ENCODE results near the gene SREBF2. TPM values are rescaled to one million over a fixed set of nuclear protein-coding genes. Genes with fewer than 3 reads are reported as not detected.
A peak's percentile ranks its signal among the peaks of the same experiment; 100 is the strongest.

Gene SREBF2
- total RNA-seq, 1 donor: 47.9 TPM

GRCh38 chr22:41922940-41923594 is 90.2 kb downstream of the SREBF2 start:
- peaks cover 55% of the 10 kb centered on the region for H3K4me1 ChIP-seq (ENCODE audit: insufficient read depth, low read length)
- H3K4me3 ChIP-seq (ENCODE audit: low read length): no peak overlapping the region
- peaks cover 12% of the 10 kb centered on the region for H3K27me3 ChIP-seq (ENCODE audit: insufficient read depth, low read length)
- H3K9me3 ChIP-seq (ENCODE audit: low read depth, low read length): no peaks in the 10 kb centered on the region

DNA sequence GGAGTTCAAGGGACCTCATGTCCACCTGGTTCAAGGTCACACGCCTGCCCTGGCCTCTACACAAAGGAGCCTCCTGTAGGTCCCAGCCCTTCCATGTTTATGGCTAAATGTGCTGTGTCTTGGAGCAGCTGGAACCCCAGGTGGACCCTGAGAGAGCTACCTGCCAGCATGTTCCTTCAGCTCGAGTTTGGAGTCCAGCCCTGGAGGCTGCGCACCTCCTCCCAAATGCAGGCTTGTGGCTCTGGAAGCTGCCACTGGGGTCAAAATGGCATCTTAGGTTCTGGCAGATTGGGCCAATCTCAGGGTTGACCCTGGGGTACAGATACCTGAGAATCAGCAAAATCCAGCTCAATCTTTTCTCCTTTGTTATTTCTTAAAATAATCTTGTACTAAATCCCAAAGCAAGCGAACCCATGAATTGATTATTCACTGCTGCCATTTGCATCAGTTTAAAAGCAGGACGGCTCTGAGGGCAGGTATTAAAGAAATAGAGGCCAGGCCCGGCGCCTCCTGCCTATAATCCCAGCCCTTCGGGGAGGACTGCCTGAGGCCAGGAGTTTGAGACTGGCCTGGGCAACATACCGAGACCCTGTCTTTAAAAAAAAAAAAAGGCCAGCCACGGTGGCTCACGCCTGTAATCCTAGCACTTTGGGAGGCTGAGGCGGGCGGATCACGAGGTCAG is 90.8 kb downstream of the SREBF2 start:
- Histone ChIP-seq H3K4me3 (ENCODE audit: low read length) (no peak overlapping the region), H3K27me3 (ENCODE audit: insufficient read depth, low read length) (peaks cover 12% of the 10 kb centered on the region), H3K9me3 (ENCODE audit: low read depth, low read length) (no peaks in the 10 kb centered on the region), H3K4me1 (ENCODE audit: insufficient read depth, low read length) (peaks cover 54% of the 10 kb centered on the region)

GRCh38 chr22:41925783-41926460 is 93.0 kb downstream of the SREBF2 start:
- peak overlapping the region; percentile 46 for H3K4me3 ChIP-seq (ENCODE audit: low read length)
- no peaks in the 10 kb centered on the region for H3K9me3 ChIP-seq (ENCODE audit: low read depth, low read length)
- peaks cover 35% of the 10 kb centered on the region for H3K4me1 ChIP-seq (ENCODE audit: insufficient read depth, low read length)
- H3K27me3 ChIP-seq (ENCODE audit: insufficient read depth, low read length): peaks cover 12% of the 10 kb centered on the region

DNA sequence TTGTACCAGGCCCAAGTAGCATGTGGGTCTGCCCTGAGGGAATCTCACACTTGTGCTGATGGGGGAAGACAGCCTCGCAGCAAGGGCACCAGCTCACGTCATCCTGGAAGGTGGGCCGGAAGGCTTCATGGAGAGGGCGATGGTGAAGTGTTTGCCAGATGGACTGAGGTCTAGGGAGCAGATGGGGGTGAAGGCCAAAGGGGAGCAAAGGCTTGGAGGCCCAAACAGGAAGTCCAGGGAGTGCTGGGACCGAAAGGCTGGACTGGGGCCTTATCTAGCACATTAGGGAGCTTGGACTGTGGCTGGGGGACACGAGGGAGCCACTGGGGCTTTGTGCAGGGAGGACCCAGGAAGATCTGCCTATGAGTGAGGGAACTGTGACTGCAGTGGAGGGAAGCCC is 94.9 kb downstream of the SREBF2 start:
- H3K4me1 ChIP-seq (ENCODE audit: insufficient read depth, low read length): peaks cover 44% of the 10 kb centered on the region
- no peaks in the 10 kb centered on the region for H3K9me3 ChIP-seq (ENCODE audit: low read depth, low read length)
- no peak overlapping the region for H3K4me3 ChIP-seq (ENCODE audit: low read length)
- H3K27me3 ChIP-seq (ENCODE audit: insufficient read depth, low read length): peaks cover 12% of the 10 kb centered on the region

GRCh38 chr22:41928593-41929417 is 95.9 kb downstream of the SREBF2 start:
- Histone ChIP-seq H3K4me3 (ENCODE audit: low read length) (no peak overlapping the region), H3K4me1 (ENCODE audit: insufficient read depth, low read length) (peaks cover 54% of the 10 kb centered on the region), H3K9me3 (ENCODE audit: low read depth, low read length) (no peaks in the 10 kb centered on the region), H3K27me3 (ENCODE audit: insufficient read depth, low read length) (peaks cover 12% of the 10 kb centered on the region)

- Histone ChIP-seq H3K9me3 (ENCODE audit: low read depth, low read length) (no peaks in the 10 kb centered on the region), H3K27me3 (ENCODE audit: insufficient read depth, low read length) (peaks cover 12% of the 10 kb centered on the region), H3K4me3 (ENCODE audit: low read length) (no peak overlapping the region), H3K4me1 (ENCODE audit: insufficient read depth, low read length) (peaks cover 60% of the 10 kb centered on the region)
Measured at GRCh38 chr22:41929418-41929810, 96.5 kb downstream of the SREBF2 start.

DNA sequence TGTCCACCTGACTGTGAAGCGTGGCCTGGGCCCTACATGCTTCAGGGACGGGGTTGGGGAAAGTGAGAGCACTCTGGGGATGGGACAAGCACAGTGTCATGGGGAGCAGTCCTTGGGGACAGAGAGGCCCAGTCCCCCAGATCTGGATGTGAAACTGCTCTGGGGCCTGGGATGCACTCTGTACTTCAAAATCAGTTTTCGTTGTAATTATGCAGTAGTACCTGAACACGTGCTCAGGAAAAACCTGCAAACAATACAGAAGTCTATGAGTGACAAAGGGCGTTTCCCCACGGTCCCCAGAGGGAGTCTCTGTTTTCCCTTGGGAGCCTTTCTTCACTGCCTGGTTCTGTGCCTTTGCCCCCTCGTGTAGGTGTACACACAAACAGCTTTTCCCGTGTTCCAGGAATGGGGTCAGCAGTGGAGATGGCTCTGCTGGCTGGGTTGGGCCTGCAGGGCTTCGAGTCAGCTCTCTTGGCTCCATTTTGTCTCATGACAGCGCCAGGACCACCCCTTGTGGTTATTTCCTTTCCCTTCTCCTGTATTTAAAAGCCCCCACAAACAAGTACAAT is 98.9 kb downstream of the SREBF2 start:
- Histone ChIP-seq H3K27me3 (ENCODE audit: insufficient read depth, low read length) (peaks cover 3% of the 10 kb centered on the region), H3K4me1 (ENCODE audit: insufficient read depth, low read length) (peaks cover 57% of the 10 kb centered on the region), H3K9me3 (ENCODE audit: low read depth, low read length) (no peaks in the 10 kb centered on the region), H3K4me3 (ENCODE audit: low read length) (no peak overlapping the region)

DNA sequence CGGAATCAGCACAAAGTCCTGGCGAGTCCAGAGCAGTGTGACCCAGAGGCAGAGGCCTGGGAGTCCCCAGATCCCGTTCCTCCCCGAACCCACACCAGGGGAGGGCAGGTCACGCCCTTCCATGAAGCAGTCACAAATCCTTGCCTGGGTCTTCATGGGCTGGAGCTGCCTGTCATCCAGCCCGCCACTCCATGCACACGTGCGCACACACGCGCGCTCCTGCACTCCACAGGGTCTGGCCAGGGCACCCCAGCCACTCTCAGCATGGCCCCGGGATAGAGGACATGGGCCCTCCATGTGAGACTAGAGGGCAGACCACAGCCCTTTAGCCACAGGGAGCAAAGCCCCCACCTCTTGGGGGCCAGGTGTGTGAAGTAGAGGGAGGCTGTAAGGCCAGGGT is 99.4 kb downstream of the SREBF2 start:
- H3K9me3 ChIP-seq (ENCODE audit: low read depth, low read length): no peaks in the 10 kb centered on the region
- H3K4me1 ChIP-seq (ENCODE audit: insufficient read depth, low read length): peaks cover 57% of the 10 kb centered on the region
- no peak overlapping the region for H3K4me3 ChIP-seq (ENCODE audit: low read length)
- peaks cover 3% of the 10 kb centered on the region for H3K27me3 ChIP-seq (ENCODE audit: insufficient read depth, low read length)

GRCh38 chr22:41933411-41934177 is 100.7 kb downstream of the SREBF2 start:
- Histone ChIP-seq H3K4me3 (ENCODE audit: low read length) (no peak overlapping the region), H3K4me1 (ENCODE audit: insufficient read depth, low read length) (peaks cover 52% of the 10 kb centered on the region), H3K27me3 (ENCODE audit: insufficient read depth, low read length) (no peaks in the 10 kb centered on the region), H3K9me3 (ENCODE audit: low read depth, low read length) (no peaks in the 10 kb centered on the region)

GRCh38 chr22:41934284-41935014 is 101.5 kb downstream of the SREBF2 start:
- Histone ChIP-seq H3K4me1 (ENCODE audit: insufficient read depth, low read length) (peaks cover 59% of the 10 kb centered on the region), H3K9me3 (ENCODE audit: low read depth, low read length) (no peaks in the 10 kb centered on the region), H3K4me3 (ENCODE audit: low read length) (no peak overlapping the region), H3K27me3 (ENCODE audit: insufficient read depth, low read length) (no peaks in the 10 kb centered on the region)

DNA sequence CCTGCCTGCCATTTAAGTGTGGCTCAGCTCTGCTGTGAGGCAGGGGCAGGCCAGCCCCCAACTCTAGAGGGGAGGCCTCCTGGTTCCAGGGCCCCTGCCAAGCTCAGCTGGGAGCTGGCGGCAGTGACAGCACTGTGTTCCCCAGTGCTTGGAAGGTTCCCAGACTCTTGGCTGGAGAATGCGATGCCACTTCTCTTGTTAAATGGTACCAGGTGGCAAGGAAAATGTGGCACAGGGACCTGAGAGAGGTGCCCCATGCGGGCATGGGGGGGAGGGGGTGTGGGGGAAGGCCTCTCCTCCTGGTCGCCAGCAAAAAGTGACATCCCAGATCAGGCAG is 102.1 kb downstream of the SREBF2 start:
- Histone ChIP-seq H3K9me3 (ENCODE audit: low read depth, low read length) (no peaks in the 10 kb centered on the region), H3K27me3 (ENCODE audit: insufficient read depth, low read length) (no peaks in the 10 kb centered on the region), H3K4me3 (ENCODE audit: low read length) (no peak overlapping the region), H3K4me1 (ENCODE audit: insufficient read depth, low read length) (peaks cover 62% of the 10 kb centered on the region)

DNA sequence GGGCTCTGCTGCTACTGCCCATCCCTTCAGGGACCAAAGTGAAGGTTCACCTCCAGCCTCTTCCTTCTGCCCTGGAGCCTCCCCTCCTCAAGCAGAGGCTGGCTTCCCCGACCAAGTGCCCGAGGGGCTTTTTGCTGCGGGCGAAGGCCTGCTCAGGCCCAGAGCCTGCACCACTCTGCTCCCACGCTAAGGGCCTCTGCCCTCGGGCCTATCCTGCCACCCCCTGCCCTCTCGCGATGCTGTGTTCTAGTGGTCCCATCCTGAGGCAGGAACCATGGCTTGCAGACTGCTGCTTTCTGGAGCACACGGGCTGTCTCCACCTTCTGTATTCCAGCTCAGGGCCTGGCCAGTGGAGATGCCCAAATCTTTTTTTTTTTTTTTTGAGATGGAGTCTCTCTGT is 102.6 kb downstream of the SREBF2 start:
- no peak overlapping the region for H3K4me3 ChIP-seq (ENCODE audit: low read length)
- peaks cover 63% of the 10 kb centered on the region for H3K4me1 ChIP-seq (ENCODE audit: insufficient read depth, low read length)
- no peaks in the 10 kb centered on the region for H3K9me3 ChIP-seq (ENCODE audit: low read depth, low read length)
- no peaks in the 10 kb centered on the region for H3K27me3 ChIP-seq (ENCODE audit: insufficient read depth, low read length)

DNA sequence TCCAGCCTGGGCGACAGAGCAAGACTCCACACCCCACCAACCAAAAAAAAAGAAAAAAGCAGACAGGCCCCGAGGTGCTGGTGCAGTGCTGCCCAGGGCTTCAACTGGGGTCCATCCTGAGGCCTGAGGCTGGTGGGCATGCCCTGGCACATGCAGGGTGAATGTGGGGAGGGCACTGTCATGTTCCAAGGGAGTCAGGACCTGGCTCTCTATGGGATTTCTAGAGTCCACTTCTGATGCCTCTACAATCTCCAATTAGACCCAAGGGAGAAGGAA is 103.9 kb downstream of the SREBF2 start:
- H3K9me3 ChIP-seq (ENCODE audit: low read depth, low read length): no peaks in the 10 kb centered on the region
- H3K27me3 ChIP-seq (ENCODE audit: insufficient read depth, low read length): no peaks in the 10 kb centered on the region
- peaks cover 70% of the 10 kb centered on the region for H3K4me1 ChIP-seq (ENCODE audit: insufficient read depth, low read length)
- no peak overlapping the region for H3K4me3 ChIP-seq (ENCODE audit: low read length)

Measured in mononuclear cell (primary cell).